K562 (cell line): Measurements from ENCODE around the gene KCNH2. TPM values are rescaled to one million over a fixed set of nuclear protein-coding genes. Genes with fewer than 3 reads are reported as not detected.

Source experiments
- ARHGAP35 ChIP-seq: fragments of 450-650 bp; IDR thresholded peaks from 2 replicates; pipeline ENCODE4 v1.6.1; 2018; ENCODE audit not compliant: partially characterized antibody
- EGR1 ChIP-seq: fragments of 450-650 bp; conservative IDR thresholded peaks from 2 replicates; pipeline ENCODE4 v1.6.1; 2017; ENCODE audit warnings: mild to moderate bottlenecking
- EHMT2 ChIP-seq: fragments of 450-650 bp; IDR thresholded peaks from 2 replicates; pipeline ENCODE4 v1.6.1; 2018; ENCODE audit warnings: antibody characterized with exemption
- ERF ChIP-seq: fragments of 450-650 bp; formaldehyde crosslinking; IDR thresholded peaks from 2 replicates; pipeline ENCODE4 v1.4.0; 2020; ENCODE audit warnings: mild to moderate bottlenecking, mixed read lengths
- EWSR1 ChIP-seq: fragments of 450-650 bp; IDR thresholded peaks from 2 replicates; pipeline ENCODE4 v1.6.1; 2018; ENCODE audit warnings: borderline replicate concordance, mild to moderate bottlenecking, low read depth, moderate library complexity; ENCODE audit not compliant: partially characterized antibody
- GATAD2A ChIP-seq: fragments of 450-650 bp; IDR thresholded peaks from 2 replicates; pipeline ENCODE4 v1.6.1; 2017
- HNRNPH1 ChIP-seq: fragments of 200-400 bp; formaldehyde crosslinking; optimal IDR thresholded peaks from 2 replicates; pipeline ENCODE3; 2017; ENCODE audit warnings: low read depth, mild to moderate bottlenecking, low read length, moderate library complexity
- HNRNPL ChIP-seq: fragments of 200-400 bp; formaldehyde crosslinking; IDR thresholded peaks from 2 replicates; pipeline ENCODE4 v1.6.1; 2017; ENCODE audit warnings: low read depth, mild to moderate bottlenecking, low read length
- HNRNPLL ChIP-seq: fragments of 200-400 bp; formaldehyde crosslinking; IDR thresholded peaks from 2 replicates; pipeline ENCODE4 v1.6.1; 2017; ENCODE audit warnings: low read length, low read depth, mild to moderate bottlenecking; ENCODE audit not compliant: poor library complexity, severe bottlenecking
- JUNB ChIP-seq: fragments of 450-650 bp; formaldehyde crosslinking; conservative IDR thresholded peaks from 2 replicates; pipeline ENCODE4 v1.4.0; 2020; ENCODE audit warnings: mild to moderate bottlenecking
- NELFE ChIP-seq: IDR thresholded peaks from 2 replicates; pipeline ENCODE4 v1.6.1; 2011; ENCODE audit warnings: mild to moderate bottlenecking; ENCODE audit not compliant: insufficient read depth, insufficient read length
- PHB2 ChIP-seq: fragments of 450-650 bp; IDR thresholded peaks from 2 replicates; pipeline ENCODE4 v1.6.1; 2017; ENCODE audit warnings: low read depth
- TCF3 ChIP-seq: sonication (generic); formaldehyde crosslinking; IDR thresholded peaks from 2 replicates; pipeline ENCODE4 v1.4.0; 2020; ENCODE audit warnings: mild to moderate bottlenecking, missing genetic modification reagents
- TRIM24 ChIP-seq, 2 experiments: fragments of 450-650 bp; IDR thresholded peaks; 2 replicates each; pipeline ENCODE4 v1.6.1; 2016
- U2AF2 ChIP-seq: fragments of 200-400 bp; formaldehyde crosslinking; optimal IDR thresholded peaks from 2 replicates; pipeline ENCODE3; 2017; ENCODE audit warnings: low read depth, mild to moderate bottlenecking, low read length
- ZNF146 ChIP-seq: IDR thresholded peaks from one replicate; pipeline ENCODE4 v1.6.1; 2018; ENCODE audit warnings: missing compliant biosample characterization; ENCODE audit not compliant: unreplicated experiment
- ZNF324 ChIP-seq: fragments of 250-450 bp; sonication (Bioruptor Pico); IDR thresholded peaks from 2 replicates; pipeline ENCODE4 v1.4.0; 2020; ENCODE audit warnings: mild to moderate bottlenecking
- ZNF445 ChIP-seq: fragments of 250-450 bp; sonication (Bioruptor Pico); IDR thresholded peaks from 2 replicates; pipeline ENCODE4 v1.4.0; 2020; ENCODE audit warnings: low read depth, mild to moderate bottlenecking, moderate library complexity
- ZNF586 ChIP-seq: fragments of 450-650 bp; formaldehyde crosslinking; conservative IDR thresholded peaks from 2 replicates; pipeline ENCODE4 v1.4.0; 2020; ENCODE audit warnings: mild to moderate bottlenecking, moderate library complexity
- polyA plus RNA-seq, 8 experiments: library from polyadenylated mRNA; depleted of rRNA in 4 of 8; stranded (reverse) in 5 of 8; unstranded in 3 of 8; fragments of >200 nt; fragmentation: Nextera tagmentation in 2 of 8; fragmentation: Illumina TruSeq in 1 of 8; extraction: Ambion mirVana in 2 of 8; extraction: Trizol in 1 of 8; gene quantifications; 2 replicates each; pipeline versions ENCODE4 v1.2.1 to v1.2.3, GENCODE V29; 2011 to 2014; ENCODE audit warnings: inconsistent platforms in 1 of 8, missing spikeins in 1 of 8
- total RNA-seq, 7 experiments: library from RNA; depleted of rRNA in 6 of 7; stranded (reverse); fragments of >200 nt in 6 of 7; fragmentation: Illumina TruSeq in 2 of 7; extraction: Trizol in 2 of 7; gene quantifications; 2 replicates each; pipeline versions ENCODE4 v1.2.1 to v1.2.3, GENCODE V29; 2011 to 2021; ENCODE audit warnings: low replicate concordance in 1 of 7
- TF ChIP-seq, protein P1 (sequence below): fragments of 450-650 bp; IDR thresholded peaks from 2 replicates; pipeline ENCODE4 v1.6.1; 2016; ENCODE audit warnings: low read depth
- TF ChIP-seq, protein P2 (sequence below): IDR thresholded peaks from 2 replicates; pipeline ENCODE4 v1.6.1; 2014; ENCODE audit warnings: antibody characterized with exemption

KCNH2 gene
- total and polyA plus RNA-seq, 9 of the 15 experiments (the other 6 are each of a cell fraction or from before 2014, with no cell fraction given) = 18.1 to 368 (median 218) TPM

DNA sequence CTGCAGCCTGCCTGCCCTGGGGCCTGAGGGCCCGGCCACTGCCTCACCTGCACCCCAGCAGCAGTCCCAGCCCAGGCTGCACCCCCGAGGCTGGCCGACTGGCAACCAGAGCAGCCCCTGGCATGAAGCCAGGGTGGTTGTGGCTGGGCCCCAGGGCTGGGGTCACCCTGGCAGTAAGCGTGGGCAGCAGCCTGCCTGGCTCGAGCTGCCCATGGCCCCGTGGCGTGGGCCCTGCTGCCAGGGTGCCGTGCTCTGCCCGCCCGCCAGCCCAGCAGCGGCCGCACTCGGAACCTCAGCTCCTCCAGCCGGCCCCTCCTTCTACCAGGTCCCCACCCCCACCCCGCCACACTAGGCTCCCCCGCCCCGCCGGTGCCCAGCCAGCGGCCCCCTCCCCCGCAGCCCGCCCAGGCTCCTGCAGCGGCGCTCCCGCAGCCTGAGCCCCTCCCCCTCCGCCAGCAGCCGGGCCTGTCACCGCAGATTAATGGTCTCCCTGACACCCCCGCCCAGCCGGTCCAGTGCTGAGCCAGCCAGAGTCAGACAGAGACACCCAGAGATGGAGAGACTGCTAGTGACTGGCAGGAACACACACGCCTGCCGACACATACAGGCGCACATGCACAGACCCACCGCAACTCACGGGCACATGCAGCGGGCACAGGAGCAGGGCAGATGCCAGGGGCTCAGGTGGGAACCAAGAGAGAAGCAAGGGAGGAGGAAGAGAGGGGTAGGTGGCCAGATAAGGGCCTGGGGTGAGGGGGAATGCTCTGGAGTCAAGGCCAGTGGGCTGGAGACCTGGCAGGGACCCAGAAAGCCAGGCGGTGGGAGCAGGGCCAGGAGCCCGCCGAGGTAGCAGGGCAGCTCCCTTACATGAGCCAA lies 22.4 kb downstream of the KCNH2 start (continued):
- TF ChIP-seq, protein P1, sequence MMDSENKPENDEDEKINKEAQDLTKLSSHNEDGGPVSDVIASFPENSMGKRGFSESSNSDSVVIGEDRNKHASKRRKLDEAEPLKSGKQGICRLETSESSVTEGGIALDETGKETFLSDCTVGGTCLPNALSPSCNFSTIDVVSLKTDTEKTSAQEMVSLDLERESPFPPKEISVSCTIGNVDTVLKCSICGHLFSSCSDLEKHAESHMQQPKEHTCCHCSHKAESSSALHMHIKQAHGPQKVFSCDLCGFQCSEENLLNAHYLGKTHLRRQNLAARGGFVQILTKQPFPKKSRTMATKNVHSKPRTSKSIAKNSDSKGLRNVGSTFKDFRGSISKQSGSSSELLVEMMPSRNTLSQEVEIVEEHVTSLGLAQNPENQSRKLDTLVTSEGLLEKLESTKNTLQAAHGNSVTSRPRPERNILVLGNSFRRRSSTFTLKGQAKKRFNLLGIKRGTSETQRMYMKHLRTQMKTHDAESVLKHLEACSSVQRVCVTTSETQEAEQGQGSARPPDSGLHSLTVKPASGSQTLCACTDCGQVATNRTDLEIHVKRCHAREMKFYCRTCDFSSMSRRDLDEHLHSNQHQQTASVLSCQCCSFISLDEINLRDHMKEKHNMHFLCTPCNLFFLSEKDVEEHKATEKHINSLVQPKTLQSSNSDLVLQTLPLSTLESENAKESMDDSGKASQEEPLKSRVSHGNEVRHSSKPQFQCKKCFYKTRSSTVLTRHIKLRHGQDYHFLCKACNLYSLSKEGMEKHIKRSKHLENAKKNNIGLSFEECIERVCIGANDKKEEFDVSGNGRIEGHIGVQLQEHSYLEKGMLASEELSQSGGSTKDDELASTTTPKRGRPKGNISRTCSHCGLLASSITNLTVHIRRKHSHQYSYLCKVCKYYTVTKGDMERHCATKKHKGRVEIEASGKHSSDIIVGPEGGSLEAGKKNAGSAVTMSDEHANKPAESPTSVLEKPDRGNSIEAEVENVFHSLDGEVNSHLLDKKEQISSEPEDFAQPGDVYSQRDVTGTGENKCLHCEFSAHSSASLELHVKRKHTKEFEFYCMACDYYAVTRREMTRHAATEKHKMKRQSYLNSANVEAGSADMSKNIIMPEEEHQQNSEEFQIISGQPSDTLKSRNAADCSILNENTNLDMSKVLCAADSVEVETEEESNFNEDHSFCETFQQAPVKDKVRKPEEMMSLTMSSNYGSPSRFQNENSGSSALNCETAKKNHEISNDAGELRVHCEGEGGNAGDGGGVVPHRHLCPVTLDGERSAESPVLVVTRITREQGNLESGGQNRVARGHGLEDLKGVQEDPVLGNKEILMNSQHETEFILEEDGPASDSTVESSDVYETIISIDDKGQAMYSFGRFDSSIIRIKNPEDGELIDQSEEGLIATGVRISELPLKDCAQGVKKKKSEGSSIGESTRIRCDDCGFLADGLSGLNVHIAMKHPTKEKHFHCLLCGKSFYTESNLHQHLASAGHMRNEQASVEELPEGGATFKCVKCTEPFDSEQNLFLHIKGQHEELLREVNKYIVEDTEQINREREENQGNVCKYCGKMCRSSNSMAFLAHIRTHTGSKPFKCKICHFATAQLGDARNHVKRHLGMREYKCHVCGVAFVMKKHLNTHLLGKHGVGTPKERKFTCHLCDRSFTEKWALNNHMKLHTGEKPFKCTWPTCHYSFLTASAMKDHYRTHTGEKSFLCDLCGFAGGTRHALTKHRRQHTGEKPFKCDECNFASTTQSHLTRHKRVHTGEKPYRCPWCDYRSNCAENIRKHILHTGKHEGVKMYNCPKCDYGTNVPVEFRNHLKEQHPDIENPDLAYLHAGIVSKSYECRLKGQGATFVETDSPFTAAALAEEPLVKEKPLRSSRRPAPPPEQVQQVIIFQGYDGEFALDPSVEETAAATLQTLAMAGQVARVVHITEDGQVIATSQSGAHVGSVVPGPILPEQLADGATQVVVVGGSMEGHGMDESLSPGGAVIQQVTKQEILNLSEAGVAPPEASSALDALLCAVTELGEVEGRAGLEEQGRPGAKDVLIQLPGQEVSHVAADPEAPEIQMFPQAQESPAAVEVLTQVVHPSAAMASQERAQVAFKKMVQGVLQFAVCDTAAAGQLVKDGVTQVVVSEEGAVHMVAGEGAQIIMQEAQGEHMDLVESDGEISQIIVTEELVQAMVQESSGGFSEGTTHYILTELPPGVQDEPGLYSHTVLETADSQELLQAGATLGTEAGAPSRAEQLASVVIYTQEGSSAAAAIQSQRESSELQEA = no peak
- TF ChIP-seq ZNF324 (CRISPR knock-in tag) (no peak), HNRNPH1 (no peak), GATAD2A (peak; percentile 94), ZNF146 (no peak), EHMT2 (peak; percentile 41; the same call in 1 of the 2 replicates), NELFE (no peak), ARHGAP35 (peak; percentile 11), HNRNPLL (no peak), JUNB (0 out of 2 replicates have a peak, but pooled peaks have one; percentile 31), EWSR1 (no peak), ERF (CRISPR knock-in tag) (peak; percentile 95), ZNF586 (CRISPR knock-in tag) (no peak), HNRNPL (peak; percentile 99), ZNF445 (CRISPR knock-in tag) (peak; percentile 45; the same call in 1 of the 2 replicates), PHB2 (no peak), TRIM24 (IDR thresholded peaks at IDR 0.05) (peak; percentile 58 to 80; a peak in 2 of 4 replicates), U2AF2 (no peak), EGR1 (peak; percentile 99), TCF3 (CRISPR knock-in tag) (peak; percentile 68)
- TF ChIP-seq, protein P2, sequence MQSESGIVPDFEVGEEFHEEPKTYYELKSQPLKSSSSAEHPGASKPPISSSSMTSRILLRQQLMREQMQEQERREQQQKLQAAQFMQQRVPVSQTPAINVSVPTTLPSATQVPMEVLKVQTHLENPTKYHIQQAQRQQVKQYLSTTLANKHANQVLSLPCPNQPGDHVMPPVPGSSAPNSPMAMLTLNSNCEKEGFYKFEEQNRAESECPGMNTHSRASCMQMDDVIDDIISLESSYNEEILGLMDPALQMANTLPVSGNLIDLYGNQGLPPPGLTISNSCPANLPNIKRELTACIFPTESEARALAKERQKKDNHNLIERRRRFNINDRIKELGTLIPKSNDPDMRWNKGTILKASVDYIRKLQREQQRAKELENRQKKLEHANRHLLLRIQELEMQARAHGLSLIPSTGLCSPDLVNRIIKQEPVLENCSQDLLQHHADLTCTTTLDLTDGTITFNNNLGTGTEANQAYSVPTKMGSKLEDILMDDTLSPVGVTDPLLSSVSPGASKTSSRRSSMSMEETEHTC = 0 out of 2 replicates have a peak, but pooled peaks have one; percentile 32
